Kidney (tissue), 14 donors: ENCODE measurements around the gene DTYMK. TPM values are rescaled to one million over a fixed set of nuclear protein-coding genes. Genes with fewer than 3 reads are reported as not detected.

Experiments used
- DNase-seq, 5 donors: peaks; one replicate each; pipeline ENCODE4 v3.0.0-alpha.2; 2013 to 2020
- FAIRE-seq: peaks from 2 replicates; lab custom pipeline; 2012; peaks lifted over from hg19 to GRCh38; lab: Jason Lieb, UNC
- H3K27ac ChIP-seq, 2 donors: one replicate each; pipeline ENCODE4 v1.7.0; 2013; ENCODE audit warnings: low read depth in 2 of 2, low read length in 2 of 2, inconsistent platforms in 1 of 2
- H3K27me3 ChIP-seq: one replicate; pipeline ENCODE4 v1.7.1; 2013; ENCODE audit warnings: low read length, inconsistent platforms; ENCODE audit not compliant: control insufficient read depth, insufficient read depth
- H3K36me3 ChIP-seq, 3 donors: one replicate each; pipeline versions ENCODE4 v1.7.0 to v1.7.1; 2013; ENCODE audit warnings: low read length in 3 of 3, control low read depth in 1 of 3, inconsistent platforms in 1 of 3; ENCODE audit not compliant: insufficient read depth in 3 of 3, control insufficient read depth in 2 of 3
- H3K4me1 ChIP-seq, 3 donors: one replicate each; pipeline versions ENCODE4 v1.7.0 to v1.7.1; 2013; ENCODE audit warnings: low read length in 3 of 3, inconsistent platforms in 1 of 3, low read depth in 1 of 3; ENCODE audit not compliant: control insufficient read depth in 2 of 3, insufficient read depth in 2 of 3
- H3K4me3 ChIP-seq, 3 donors: one replicate each; pipeline versions ENCODE4 v1.7.0 to v1.8.1; 2013; ENCODE audit warnings: low read length in 3 of 3, control low read depth in 1 of 3, inconsistent platforms in 1 of 3
- H3K9ac ChIP-seq, 3 donors: one replicate each; pipeline versions ENCODE4 v1.7.0 to v1.7.1; 2013; ENCODE audit warnings: low read length in 3 of 3, control low read depth in 1 of 3, inconsistent platforms in 1 of 3
- H3K9me3 ChIP-seq, 3 donors: one replicate each; pipeline versions ENCODE4 v1.7.0 to v1.7.1; 2013; ENCODE audit warnings: low read length in 3 of 3, control low read depth in 1 of 3, inconsistent platforms in 1 of 3; ENCODE audit not compliant: control insufficient read depth in 2 of 3, insufficient read depth in 1 of 3
- CTCF ChIP-seq: IDR thresholded peaks from 3 replicates; pipeline ENCODE4 v1.5.1; 2012; ENCODE audit warnings: mild to moderate bottlenecking, moderate library complexity, borderline replicate concordance; ENCODE audit not compliant: insufficient read depth; ENCODE audit errors: extremely low read depth
- intact Hi-C: fragments of 100-400 bp; cut with DNase I; formaldehyde crosslinking; loops from one replicate; pipeline ENCODE4 v1.11.1; 2022
- polyA plus RNA-seq: library from polyadenylated mRNA; stranded (reverse); fragments of 350-450 nt; fragmentation: Illumina TruSeq; extraction: RNeasy Lipid Tissue Mini Kit (QIAGEN cat#74804); gene quantifications from one replicate; pipeline ENCODE4 v1.2.3, GENCODE V29; 2014; ENCODE audit warnings: low read depth, low replicate concordance; ENCODE audit not compliant: insufficient read depth
- total RNA-seq: library from RNA; stranded (reverse); fragmentation: NEBNext Ultra II Directional; extraction: Animal tissue kit (Norgen Biotek cat#: 25700); gene quantifications from one replicate; pipeline ENCODE4 v1.2.1, GENCODE V29; 2021
- donor health status: control.
- donor health status: control.
- donor health status: control.
- donor health status: control.
- donor health status: control.
- donor health status: DM: yes; HTN: yes; CAD: no.
- donor health status: Normal renal cell carcinoma (clear cell type).

The DTYMK gene
- total and polyA plus RNA-seq, 2 donors from 2014 or later = 19.0 to 27.1 TPM

GRCh38 chr2:241673189-241673663 lies 13.4 kb downstream of the DTYMK start:
- TF ChIP-seq CTCF = no peak
- Histone ChIP-seq H3K9me3 (no peaks in the 10 kb centered on the region), H3K4me1 (no peaks in the 10 kb centered on the region), H3K9ac (no peak overlapping the region), H3K27ac (no peak overlapping the region), H3K27me3 (no peaks in the 10 kb centered on the region), H3K4me3 (no peak overlapping the region), H3K36me3 (peaks cover 0 to 13% (median 8%) of the 10 kb centered on the region in 3 donors)
- DNase-seq = no peak
- intact Hi-C loops = no loop called here
- FAIRE-seq = no peak

GRCh38 chr2:241672243-241673188 lies 14.1 kb downstream of the DTYMK start:
- H3K9me3 ChIP-seq = no peaks in the 10 kb centered on the region
- intact Hi-C loops = no loop called here
- no peak for FAIRE-seq
- TF ChIP-seq CTCF = no peak
- H3K4me1 ChIP-seq = no peaks in the 10 kb centered on the region
- peaks cover 0 to 20% (median 13%) of the 10 kb centered on the region in 3 donors for H3K36me3 ChIP-seq
- DNase-seq = peak in 1 of 5 donors; percentile 64
- no peak overlapping the region for H3K27ac ChIP-seq
- no peak overlapping the region for H3K4me3 ChIP-seq
- no peaks in the 10 kb centered on the region for H3K27me3 ChIP-seq
- no peak overlapping the region for H3K9ac ChIP-seq

GRCh38 chr2:241671457-241672240 lies 15.0 kb downstream of the DTYMK start:
- DNase-seq (peak in 1 of 5 donors; percentile 60), FAIRE-seq (no peak)
- TF ChIP-seq CTCF = no peak
- H3K9ac ChIP-seq = no peak overlapping the region
- no peak overlapping the region for H3K4me3 ChIP-seq
- no peaks in the 10 kb centered on the region for H3K4me1 ChIP-seq
- intact Hi-C loops = no loop called here
- H3K36me3 ChIP-seq = peaks cover 0 to 25% (median 15%) of the 10 kb centered on the region in 3 donors
- H3K27ac ChIP-seq = no peak overlapping the region
- no peaks in the 10 kb centered on the region for H3K27me3 ChIP-seq
- H3K9me3 ChIP-seq = no peaks in the 10 kb centered on the region
